HG02588 (cell line): ENCODE measurements around the gene SFMBT1.
"Not testable (repeated sequence)": the region's sequence is repeated elsewhere in the genome, so short reads cannot be mapped to it uniquely, and the experiment has no call there.

Experiments
- ATAC-seq: cut with Tn5 transposase; IDR thresholded peaks from one replicate; pipeline ENCODE4 v1.9.1; 2021; ENCODE audit warnings: mild to moderate bottlenecking, moderate library complexity; ENCODE audit not compliant: unreplicated experiment

SFMBT1 gene

GRCh38 chr3:53038679-53039375 lies 7.0 kb downstream of the SFMBT1 start:
- ATAC-seq, result no peak

GRCh38 chr3:53035825-53036619 lies 9.9 kb downstream of the SFMBT1 start:
- no peak for ATAC-seq

GRCh38 chr3:53035018-53035417 lies 10.9 kb downstream of the SFMBT1 start:
- not testable (repeated sequence) for ATAC-seq

DNA sequence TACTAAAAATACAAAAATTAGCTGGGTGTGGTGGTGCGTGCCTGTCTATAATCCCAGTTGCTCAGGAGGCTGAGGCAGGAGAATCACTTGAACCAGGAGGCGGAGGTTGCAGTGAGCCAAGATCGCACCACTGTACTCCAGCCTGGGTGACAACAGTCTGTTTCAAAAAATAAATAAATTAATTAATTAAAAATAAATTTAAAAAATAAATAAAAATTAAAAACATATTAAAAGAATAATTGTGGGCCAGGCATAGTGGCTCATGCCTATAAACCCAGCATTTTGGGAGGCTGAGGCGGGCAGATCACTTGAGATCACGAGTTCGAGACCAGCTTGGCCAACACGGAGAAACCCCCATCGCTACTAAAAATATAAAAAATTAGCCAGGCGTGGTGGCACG lies 11.5 kb downstream of the SFMBT1 start:
- ATAC-seq, result not testable (repeated sequence)

DNA sequence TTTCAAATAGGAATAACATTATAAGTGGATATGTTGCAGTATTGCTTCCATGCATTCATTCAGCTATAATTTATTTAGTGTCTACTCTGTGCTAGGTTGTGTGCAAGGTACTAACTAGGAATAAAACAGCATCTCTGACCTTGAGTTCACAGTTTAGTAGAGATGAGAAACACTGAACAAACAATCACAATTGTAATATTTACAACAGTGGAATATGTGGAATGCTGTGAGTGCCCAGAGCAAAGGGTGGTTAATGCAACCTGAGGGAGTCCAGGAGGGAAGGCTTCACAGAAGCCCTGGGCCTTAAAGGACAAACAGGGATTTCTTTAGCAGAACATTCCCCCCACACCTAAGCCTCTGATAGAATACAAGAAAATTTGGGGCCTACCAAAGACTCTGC lies 13.3 kb downstream of the SFMBT1 start:
- no peak for ATAC-seq

DNA sequence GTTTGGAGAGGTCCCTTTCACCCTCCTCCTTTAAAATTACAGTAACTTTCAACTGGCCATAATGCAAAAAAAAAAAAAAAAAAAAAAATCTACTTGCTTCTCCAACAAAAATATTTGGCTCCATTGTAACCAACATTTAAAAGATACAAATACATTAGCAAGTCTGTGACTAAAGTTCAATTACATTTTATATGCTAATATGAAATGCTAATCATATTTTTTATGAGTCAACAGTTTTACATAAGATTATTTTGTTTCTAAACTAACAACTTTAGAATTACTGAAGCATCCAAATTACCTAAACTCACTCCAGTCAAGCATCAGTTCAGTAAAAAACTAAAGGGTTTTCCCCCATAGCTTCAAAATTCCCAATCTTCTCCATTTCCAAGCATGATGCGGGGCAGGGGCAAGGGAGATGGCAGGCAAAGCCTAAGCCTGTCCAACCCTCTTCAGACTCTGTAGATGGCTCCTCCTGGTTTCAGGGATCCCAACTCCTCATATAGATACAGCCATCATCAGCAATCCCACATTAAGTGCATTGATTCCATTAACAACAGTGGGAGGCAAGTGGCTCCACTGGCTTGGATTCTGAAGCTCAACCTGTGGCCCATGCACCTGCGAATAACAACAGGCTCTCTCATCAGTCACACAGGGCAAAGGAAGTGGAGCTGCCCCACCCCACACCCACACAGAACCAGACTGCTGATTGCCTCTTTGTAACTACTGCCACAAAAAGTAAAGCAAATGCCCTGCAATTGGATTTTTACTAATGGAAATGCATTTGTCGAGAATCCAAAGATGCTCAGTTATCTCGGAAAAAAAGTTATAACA lies 15.0 kb downstream of the SFMBT1 start:
- no peak for ATAC-seq

DNA sequence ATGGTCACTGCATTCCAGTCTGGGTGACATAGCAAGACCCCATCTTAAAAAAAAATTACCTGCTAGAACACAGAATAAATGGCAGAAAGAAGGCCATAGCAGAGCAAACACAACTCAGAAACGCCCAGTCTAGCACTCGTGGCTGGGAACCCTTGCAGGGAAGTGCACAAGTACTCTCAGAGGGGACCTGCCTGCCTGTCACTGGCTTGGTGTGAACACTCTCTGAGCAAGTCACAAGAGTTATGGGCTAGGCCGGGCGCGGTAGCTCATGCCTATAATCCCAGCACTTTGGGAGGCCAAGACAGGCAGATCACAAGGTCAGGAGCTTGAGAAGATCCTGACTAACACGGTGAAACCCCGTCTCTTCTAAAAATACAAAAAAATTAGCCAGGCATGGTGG lies 17.2 kb downstream of the SFMBT1 start:
- ATAC-seq, result no peak

GRCh38 chr3:53027254-53027844 lies 18.5 kb downstream of the SFMBT1 start:
- no peak for ATAC-seq

- no peak for ATAC-seq
These were observed 19.3 kb downstream of the SFMBT1 start for GRCh38 chr3:53026382-53027162.

DNA sequence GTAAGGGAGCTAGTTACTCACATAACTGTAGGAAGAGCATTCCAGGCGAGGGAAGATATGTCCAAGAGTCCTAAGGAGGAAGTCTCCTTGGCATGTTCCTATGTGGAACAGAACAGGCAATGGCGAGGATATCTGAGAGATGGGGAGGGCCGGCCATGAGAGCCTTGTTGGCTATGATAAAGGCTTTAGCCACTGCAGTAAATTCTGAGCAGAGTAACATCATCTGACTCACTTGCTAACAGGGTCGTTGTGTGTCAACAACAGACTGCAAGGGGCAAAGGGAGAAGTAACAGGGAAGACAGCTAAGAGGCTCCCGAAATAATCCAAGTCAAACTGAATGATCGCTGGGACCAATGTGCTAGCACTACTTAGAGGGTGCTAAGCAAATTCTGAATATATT lies 21.6 kb downstream of the SFMBT1 start:
- ATAC-seq, result no peak

GRCh38 chr3:53023072-53023823 lies 22.6 kb downstream of the SFMBT1 start:
- ATAC-seq, result no peak

- no peak for ATAC-seq
These were observed 23.2 kb downstream of the SFMBT1 start for GRCh38 chr3:53022647-53023046.

GRCh38 chr3:53016236-53016635 lies 29.6 kb downstream of the SFMBT1 start:
- no peak for ATAC-seq

DNA sequence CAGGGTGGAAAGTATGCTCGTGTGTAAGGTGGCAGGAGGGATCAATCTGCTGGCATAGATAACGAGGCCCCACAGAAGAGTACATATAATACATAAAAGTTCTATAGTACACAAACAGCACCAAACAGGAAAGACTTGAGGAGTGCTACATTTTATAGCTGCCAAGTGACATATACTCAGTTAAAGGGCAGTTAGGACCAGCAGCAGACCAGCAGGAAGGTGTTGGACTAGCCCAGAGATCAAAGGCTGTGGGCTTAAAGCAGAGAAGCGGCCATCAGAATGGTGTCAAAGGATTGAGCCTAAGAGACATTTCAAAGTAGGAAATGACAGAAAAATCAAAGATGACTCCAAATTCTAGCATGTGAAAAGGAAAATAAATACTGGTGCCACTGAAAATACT lies 34.5 kb downstream of the SFMBT1 start:
- no peak for ATAC-seq

DNA sequence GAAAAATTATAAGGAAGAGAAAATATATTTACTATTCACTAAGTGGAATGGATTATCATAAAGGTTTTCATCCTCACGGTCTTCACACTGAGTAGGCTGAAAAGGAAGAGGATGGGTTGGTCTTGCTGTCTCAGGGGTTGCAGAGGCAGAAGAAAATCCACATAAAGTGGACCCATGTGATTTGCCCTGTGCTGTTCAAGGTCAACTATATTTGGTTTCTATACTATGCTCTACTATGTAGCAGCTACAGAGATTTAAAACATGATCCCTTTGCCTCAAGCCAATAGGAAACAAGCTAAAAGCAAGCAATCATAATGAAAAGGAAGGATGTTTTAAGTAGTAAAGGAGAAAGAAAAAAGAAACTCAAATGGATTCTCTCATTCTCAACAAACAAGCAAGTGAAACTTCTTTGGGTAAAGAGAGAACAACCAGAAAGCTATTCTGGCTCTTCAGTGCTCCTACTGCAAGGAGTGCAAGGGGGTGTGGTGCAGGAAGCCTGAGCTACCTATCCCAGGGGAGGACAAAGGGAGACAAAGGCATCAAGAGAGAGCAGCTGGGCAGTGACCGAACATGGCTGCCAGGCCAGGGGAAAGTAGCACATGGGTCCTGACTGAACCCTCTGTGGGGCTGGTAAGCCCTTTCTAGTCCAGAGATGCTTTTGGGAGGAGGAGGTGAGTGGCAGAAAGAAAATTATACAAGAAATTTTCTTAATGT lies 35.9 kb downstream of the SFMBT1 start:
- no peak for ATAC-seq

GRCh38 chr3:53008932-53009331 lies 36.9 kb downstream of the SFMBT1 start:
- no peak for ATAC-seq

GRCh38 chr3:53005854-53006513 lies 39.9 kb downstream of the SFMBT1 start:
- ATAC-seq, result no peak

DNA sequence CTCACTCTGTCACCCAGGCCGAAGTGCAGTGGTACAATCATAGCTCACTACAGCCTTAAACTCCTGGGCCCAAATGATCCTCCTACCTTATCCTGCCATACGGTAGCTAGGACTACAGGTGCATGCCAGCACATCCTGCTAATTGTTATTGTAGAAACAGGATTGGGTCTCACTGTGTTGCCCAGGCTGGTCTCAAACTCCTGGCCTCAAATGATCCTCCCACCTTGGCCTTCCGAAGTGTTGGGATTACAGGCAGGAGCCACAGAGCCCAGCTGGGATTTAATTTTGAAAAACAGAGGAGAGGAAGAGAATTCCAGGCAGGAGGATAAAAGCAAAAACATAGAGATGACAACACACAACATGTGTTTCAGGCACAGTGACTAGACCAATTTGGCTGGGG lies 40.5 kb downstream of the SFMBT1 start:
- no peak for ATAC-seq

- ATAC-seq, result no peak
These were observed 42.6 kb downstream of the SFMBT1 start for GRCh38 chr3:53003320-53003719.
